Measurements from ENCODE around the gene LACC1.

LACC1 gene

GRCh38 chr13:43879755-43880181 lies at the start of gene LACC1:
Gene LACC1 (plus strand): TSS chr13:43879904. CDS start chr13:43880986, 1,082 bp downstream.
- peak; percentile 11 for DNase-seq

- no peak for DNase-seq
These were observed 49.2 kb upstream of the LACC1 start for GRCh38 chr13:43830497-43830881.

GRCh38 chr13:43831088-43831487 lies 48.6 kb upstream of the LACC1 start:
- DNase-seq = no peak

- DNase-seq = no peak
These were observed 44.0 kb upstream of the LACC1 start for GRCh38 chr13:43835701-43836100.

- no peak for DNase-seq
These were observed 40.8 kb upstream of the LACC1 start for GRCh38 chr13:43838909-43839308.

GRCh38 chr13:43846496-43847158 lies 33.1 kb upstream of the LACC1 start:
- DNase-seq = no peak

- no peak for DNase-seq
These were observed 31.6 kb upstream of the LACC1 start for GRCh38 chr13:43848001-43848649.

GRCh38 chr13:43850873-43851272 lies 28.8 kb upstream of the LACC1 start:
- no peak for DNase-seq

GRCh38 chr13:43852923-43853404 lies 26.7 kb upstream of the LACC1 start:
- no peak for DNase-seq

GRCh38 chr13:43861863-43862262 lies 17.8 kb upstream of the LACC1 start:
- DNase-seq = no peak

GRCh38 chr13:43864921-43865320 lies 14.8 kb upstream of the LACC1 start:
- DNase-seq = no peak

- DNase-seq = no peak
These were observed 13.8 kb upstream of the LACC1 start for GRCh38 chr13:43865892-43866291.

- DNase-seq = no peak
These were observed 7.5 kb upstream of the LACC1 start for GRCh38 chr13:43872181-43872580.

GRCh38 chr13:43874504-43875092 lies 5.1 kb upstream of the LACC1 start:
- no peak for DNase-seq

GRCh38 chr13:43876366-43876765 lies 3.3 kb upstream of the LACC1 start:
- DNase-seq = no peak

- no peak for DNase-seq
These were observed 2.4 kb upstream of the LACC1 start for GRCh38 chr13:43877326-43877725.

GRCh38 chr13:43877766-43878165 lies 1.9 kb upstream of the LACC1 start:
- DNase-seq = no peak

- peak; percentile 66 for DNase-seq
These were observed 581 bp upstream of the LACC1 start, which contains the start of gene CCDC122 for GRCh38 chr13:43878892-43879754. Gene CCDC122 (minus strand): TSS chr13:43879740. CDS start chr13:43869376, 10,364 bp downstream.

GRCh38 chr13:43880214-43880855 lies 631 bp downstream of the LACC1 start:
- no peak for DNase-seq

GRCh38 chr13:43880926-43881325 lies 1.2 kb downstream of the LACC1 start:
- DNase-seq = no peak

GRCh38 chr13:43881580-43881979 lies 1.9 kb downstream of the LACC1 start:
- DNase-seq = no peak

- DNase-seq = no peak
These were observed 3.9 kb downstream of the LACC1 start for GRCh38 chr13:43883631-43884030.

GRCh38 chr13:43884222-43884621 lies 4.5 kb downstream of the LACC1 start:
- no peak for DNase-seq

All from activated CD4-positive, alpha-beta T cell treated with anti-CD3 and anti-CD28 coated beads, Interleukin-2, amount 50 U/mL, for 1 hour (primary cell).